Thoracic aorta (tissue), 2 donors: Measurements from ENCODE around the gene KIF26B. TPM values are rescaled to one million over a fixed set of nuclear protein-coding genes. Genes with fewer than 3 reads are reported as not detected.

Experiments
- ATAC-seq: fragments of 150-250 bp; one replicate; pipeline ENCODE4 v1.8.0; 2017; ENCODE audit warnings: low read depth; ENCODE audit not compliant: insufficient number of reproducible peaks, low FRiP score
- DNase-seq: peaks from one replicate; pipeline ENCODE4 v3.0.0-alpha.2; 2020; ENCODE audit warnings: low spot score
- H3K27ac ChIP-seq, 2 donors: fragments of 200-600 bp; sonication (generic); 1 replicate in 1 of 2; 2 replicates in 1 of 2; pipeline ENCODE4 v1.5.1; 2016; ENCODE audit warnings: mild to moderate bottlenecking in 2 of 2, moderate library complexity in 2 of 2
- H3K27me3 ChIP-seq: fragments of 200-600 bp; sonication (generic); replicated peaks from 2 replicates; pipeline ENCODE4 v1.6.0; 2016; ENCODE audit warnings: mild to moderate bottlenecking; ENCODE audit not compliant: insufficient read depth
- H3K36me3 ChIP-seq: fragments of 200-600 bp; sonication (generic); one replicate; pipeline ENCODE4 v1.5.1; 2016
- H3K4me1 ChIP-seq, 2 donors: fragments of 200-600 bp; sonication (generic); 1 replicate in 1 of 2; 2 replicates in 1 of 2; pipeline versions ENCODE4 v1.5.1 to v1.6.0; 2016; ENCODE audit warnings: low read depth in 2 of 2, mild to moderate bottlenecking in 1 of 2; ENCODE audit not compliant: control insufficient read depth in 1 of 2
- H3K4me3 ChIP-seq: fragments of 200-600 bp; sonication (generic); 2 replicates; pipeline ENCODE4 v1.5.1; 2016; ENCODE audit warnings: mild to moderate bottlenecking
- H3K9me3 ChIP-seq: fragments of 200-600 bp; sonication (generic); 2 replicates; pipeline ENCODE4 v1.5.1; 2016
- CTCF ChIP-seq: fragments of 200-600 bp; sonication (generic); IDR thresholded peaks from one replicate; pipeline ENCODE4 v1.5.1; 2019; ENCODE audit warnings: antibody characterized with exemption
- total RNA-seq, 2 donors: library from RNA; depleted of rRNA; stranded (reverse); fragments of >200 nt; gene quantifications; one replicate each; pipeline versions ENCODE4 v1.1.0 to v1.2.3, GENCODE V29; 2016

KIF26B gene
- total RNA-seq, 2 donors from 2014 or later: 0.14 to 0.41 TPM

- TF ChIP-seq CTCF: no peak
- no peaks in the 10 kb centered on the region for H3K9me3 ChIP-seq
- H3K27me3 ChIP-seq: no peaks in the 10 kb centered on the region
- no peak overlapping the region for H3K4me3 ChIP-seq
- no peaks in the 10 kb centered on the region for H3K4me1 ChIP-seq
- H3K36me3 ChIP-seq: no peaks in the 10 kb centered on the region
- H3K27ac ChIP-seq: no peak overlapping the region
- DNase-seq: no peak
- ATAC-seq: no peak
Observed at GRCh38 chr1:245169376-245169775, 14.6 kb downstream of the KIF26B start.

- Histone ChIP-seq H3K4me3 (no peak overlapping the region), H3K27me3 (no peaks in the 10 kb centered on the region), H3K9me3 (no peaks in the 10 kb centered on the region), H3K36me3 (no peaks in the 10 kb centered on the region), H3K4me1 (no peaks in the 10 kb centered on the region), H3K27ac (no peak overlapping the region)
- no peak for TF ChIP-seq CTCF
- ATAC-seq (no peak), DNase-seq (no peak)
Observed at GRCh38 chr1:245172026-245172425, 17.2 kb downstream of the KIF26B start.

GRCh38 chr1:245172829-245173228, 18.0 kb downstream of the KIF26B start:
- DNase-seq: no peak
- no peaks in the 10 kb centered on the region for H3K27me3 ChIP-seq
- no peaks in the 10 kb centered on the region for H3K9me3 ChIP-seq
- H3K4me1 ChIP-seq: no peaks in the 10 kb centered on the region
- no peak overlapping the region for H3K27ac ChIP-seq
- no peaks in the 10 kb centered on the region for H3K36me3 ChIP-seq
- no peak for ATAC-seq
- no peak overlapping the region for H3K4me3 ChIP-seq
- no peak for TF ChIP-seq CTCF

GRCh38 chr1:245173446-245174211, 18.8 kb downstream of the KIF26B start:
- no peak for DNase-seq
- ATAC-seq: no peak
- no peaks in the 10 kb centered on the region for H3K27me3 ChIP-seq
- H3K27ac ChIP-seq: no peak overlapping the region
- TF ChIP-seq CTCF: no peak
- H3K36me3 ChIP-seq: no peaks in the 10 kb centered on the region
- H3K4me1 ChIP-seq: no peaks in the 10 kb centered on the region
- no peaks in the 10 kb centered on the region for H3K9me3 ChIP-seq
- no peak overlapping the region for H3K4me3 ChIP-seq

GRCh38 chr1:245177071-245177900, 22.5 kb downstream of the KIF26B start:
- ATAC-seq: no peak

More at GRCh38 chr1:245177071-245177900, 22.5 kb downstream of the KIF26B start:
- Histone ChIP-seq H3K9me3 (no peaks in the 10 kb centered on the region), H3K36me3 (no peaks in the 10 kb centered on the region), H3K27ac (no peak overlapping the region), H3K4me1 (no peaks in the 10 kb centered on the region), H3K27me3 (no peaks in the 10 kb centered on the region), H3K4me3 (no peak overlapping the region)
- TF ChIP-seq CTCF: no peak
- no peak for DNase-seq
